Measurements from ENCODE around the gene CD70.

Gene CD70

DNA sequence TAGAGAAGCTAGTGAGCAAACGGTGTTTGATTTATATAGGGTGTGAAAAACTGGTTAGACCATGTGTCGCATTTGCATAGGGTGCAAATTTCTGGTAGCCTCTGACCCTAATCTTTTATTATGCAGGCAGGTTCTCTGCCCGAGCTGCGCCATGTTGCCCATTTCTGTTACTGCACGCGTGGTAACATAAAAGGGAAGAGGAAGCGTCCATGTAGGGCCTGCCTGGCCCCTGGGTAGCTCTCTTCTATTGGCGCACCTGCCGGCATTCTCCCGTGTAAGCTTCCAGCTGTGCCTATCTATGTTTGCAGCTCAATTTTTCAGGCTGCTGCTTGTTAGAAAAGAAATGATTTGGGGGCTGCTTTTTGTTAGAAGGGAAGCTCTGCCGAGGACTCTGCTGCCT is 14.0 kb upstream of the CD70 start:
- ChIA-PET CTCF (interaction anchor here (0.6 to 1.6 kb wide), 4 partner anchors 27 to 386 kb away, joined by 3 to 7 read pairs (median 5); no protein-coding TSS in a partner anchor), POLR2A (no interaction called here)
- Histone ChIP-seq H3K4me1 (ENCODE audit: control insufficient read depth, insufficient read depth, low read length) (no peaks in the 10 kb centered on the region), H3K27ac (ENCODE audit: extremely low read depth, low read depth, low read length) (no peak overlapping the region), H3K36me3 (ENCODE audit: control insufficient read depth in 2 of 2, insufficient read depth in 1 of 2, low read length in 2 of 2) (no peaks in the 10 kb centered on the region), H3K9me3 (ENCODE audit: control insufficient read depth, insufficient read depth, low read depth, low read length) (no peaks in the 10 kb centered on the region), H3K4me3 (ENCODE audit: low read depth, low read length) (no peak overlapping the region)
- TF ChIP-seq ZNF10 (tag by site-specific recombination; IDR thresholded peaks at IDR 0.05) (no peak), PRDM1 (tag by site-specific recombination; IDR thresholded peaks at IDR 0.05) (no peak), ZEB2 (tag by site-specific recombination; IDR thresholded peaks at IDR 0.05) (no peak), ZFP3 (tag by site-specific recombination; IDR thresholded peaks at IDR 0.05; ENCODE audit: low read depth) (no peak), SCRT2 (tag by site-specific recombination; IDR thresholded peaks at IDR 0.05) (no peak), BCL11A (tag by site-specific recombination; IDR thresholded peaks at IDR 0.05; ENCODE audit: low read depth) (no peak), ZNF571 (tag by site-specific recombination; IDR thresholded peaks at IDR 0.05) (no peak), ZNF76 (tag by site-specific recombination; IDR thresholded peaks at IDR 0.05; ENCODE audit: borderline replicate concordance, low read depth) (no peak)
- TF ChIP-seq, protein P1, sequence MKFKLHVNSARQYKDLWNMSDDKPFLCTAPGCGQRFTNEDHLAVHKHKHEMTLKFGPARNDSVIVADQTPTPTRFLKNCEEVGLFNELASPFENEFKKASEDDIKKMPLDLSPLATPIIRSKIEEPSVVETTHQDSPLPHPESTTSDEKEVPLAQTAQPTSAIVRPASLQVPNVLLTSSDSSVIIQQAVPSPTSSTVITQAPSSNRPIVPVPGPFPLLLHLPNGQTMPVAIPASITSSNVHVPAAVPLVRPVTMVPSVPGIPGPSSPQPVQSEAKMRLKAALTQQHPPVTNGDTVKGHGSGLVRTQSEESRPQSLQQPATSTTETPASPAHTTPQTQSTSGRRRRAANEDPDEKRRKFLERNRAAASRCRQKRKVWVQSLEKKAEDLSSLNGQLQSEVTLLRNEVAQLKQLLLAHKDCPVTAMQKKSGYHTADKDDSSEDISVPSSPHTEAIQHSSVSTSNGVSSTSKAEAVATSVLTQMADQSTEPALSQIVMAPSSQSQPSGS (tag by site-specific recombination; IDR thresholded peaks at IDR 0.05; ENCODE audit: low read depth): no peak

DNA sequence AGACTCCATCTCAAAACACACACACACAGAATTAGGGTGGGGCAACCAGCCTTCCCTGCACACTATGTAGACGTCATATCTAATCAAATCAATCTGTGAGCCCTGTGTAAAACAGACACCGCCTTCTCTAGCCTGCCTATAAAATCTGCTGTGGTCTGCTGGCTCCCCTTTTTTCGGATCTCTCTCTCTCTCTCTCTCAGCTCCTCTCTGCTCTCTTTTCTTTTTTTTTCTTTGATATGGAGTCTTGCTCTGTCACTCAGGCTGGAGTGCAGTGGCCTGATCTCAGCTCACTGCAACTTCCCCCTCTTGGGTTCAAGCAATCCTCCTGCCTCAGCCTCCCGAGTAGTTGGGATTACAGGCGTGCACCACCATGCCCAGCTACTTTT is 11.8 kb upstream of the CD70 start:
- H3K4me3 ChIP-seq (ENCODE audit: low read depth, low read length): no peak overlapping the region
- POLR2A ChIA-PET: interaction anchor here (0.7 kb wide), 1 partner anchor 1089 kb away, joined by 3 read pairs; no protein-coding TSS in a partner anchor
- H3K4me1 ChIP-seq (ENCODE audit: control insufficient read depth, insufficient read depth, low read length): no peaks in the 10 kb centered on the region
- TF ChIP-seq ZNF292 (tag by site-specific recombination; IDR thresholded peaks at IDR 0.05; ENCODE audit: borderline replicate concordance, low read depth): no peak
- TF ChIP-seq, protein P2, sequence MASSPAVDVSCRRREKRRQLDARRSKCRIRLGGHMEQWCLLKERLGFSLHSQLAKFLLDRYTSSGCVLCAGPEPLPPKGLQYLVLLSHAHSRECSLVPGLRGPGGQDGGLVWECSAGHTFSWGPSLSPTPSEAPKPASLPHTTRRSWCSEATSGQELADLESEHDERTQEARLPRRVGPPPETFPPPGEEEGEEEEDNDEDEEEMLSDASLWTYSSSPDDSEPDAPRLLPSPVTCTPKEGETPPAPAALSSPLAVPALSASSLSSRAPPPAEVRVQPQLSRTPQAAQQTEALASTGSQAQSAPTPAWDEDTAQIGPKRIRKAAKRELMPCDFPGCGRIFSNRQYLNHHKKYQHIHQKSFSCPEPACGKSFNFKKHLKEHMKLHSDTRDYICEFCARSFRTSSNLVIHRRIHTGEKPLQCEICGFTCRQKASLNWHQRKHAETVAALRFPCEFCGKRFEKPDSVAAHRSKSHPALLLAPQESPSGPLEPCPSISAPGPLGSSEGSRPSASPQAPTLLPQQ (tag by site-specific recombination; IDR thresholded peaks at IDR 0.05): no peak
- TF ChIP-seq ZNF280D (tag by site-specific recombination; IDR thresholded peaks at IDR 0.05): no peak
- TF ChIP-seq BCL11B (tag by site-specific recombination; IDR thresholded peaks at IDR 0.05; ENCODE audit: low read depth): no peak
- no peak for TF ChIP-seq SALL2 (tag by site-specific recombination; IDR thresholded peaks at IDR 0.05; ENCODE audit: borderline replicate concordance)
- no peak for TF ChIP-seq ZNF580 (tag by site-specific recombination; IDR thresholded peaks at IDR 0.05)
- TF ChIP-seq, protein P3, sequence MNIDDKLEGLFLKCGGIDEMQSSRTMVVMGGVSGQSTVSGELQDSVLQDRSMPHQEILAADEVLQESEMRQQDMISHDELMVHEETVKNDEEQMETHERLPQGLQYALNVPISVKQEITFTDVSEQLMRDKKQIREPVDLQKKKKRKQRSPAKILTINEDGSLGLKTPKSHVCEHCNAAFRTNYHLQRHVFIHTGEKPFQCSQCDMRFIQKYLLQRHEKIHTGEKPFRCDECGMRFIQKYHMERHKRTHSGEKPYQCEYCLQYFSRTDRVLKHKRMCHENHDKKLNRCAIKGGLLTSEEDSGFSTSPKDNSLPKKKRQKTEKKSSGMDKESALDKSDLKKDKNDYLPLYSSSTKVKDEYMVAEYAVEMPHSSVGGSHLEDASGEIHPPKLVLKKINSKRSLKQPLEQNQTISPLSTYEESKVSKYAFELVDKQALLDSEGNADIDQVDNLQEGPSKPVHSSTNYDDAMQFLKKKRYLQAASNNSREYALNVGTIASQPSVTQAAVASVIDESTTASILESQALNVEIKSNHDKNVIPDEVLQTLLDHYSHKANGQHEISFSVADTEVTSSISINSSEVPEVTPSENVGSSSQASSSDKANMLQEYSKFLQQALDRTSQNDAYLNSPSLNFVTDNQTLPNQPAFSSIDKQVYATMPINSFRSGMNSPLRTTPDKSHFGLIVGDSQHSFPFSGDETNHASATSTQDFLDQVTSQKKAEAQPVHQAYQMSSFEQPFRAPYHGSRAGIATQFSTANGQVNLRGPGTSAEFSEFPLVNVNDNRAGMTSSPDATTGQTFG (tag by site-specific recombination; IDR thresholded peaks at IDR 0.05; ENCODE audit: borderline replicate concordance): no peak
- TF ChIP-seq ZNF26 (tag by site-specific recombination; IDR thresholded peaks at IDR 0.05): no peak
- no peaks in the 10 kb centered on the region for H3K36me3 ChIP-seq (ENCODE audit: control insufficient read depth in 2 of 2, insufficient read depth in 1 of 2, low read length in 2 of 2)
- no peaks in the 10 kb centered on the region for H3K9me3 ChIP-seq (ENCODE audit: control insufficient read depth, insufficient read depth, low read depth, low read length)
- no peak overlapping the region for H3K27ac ChIP-seq (ENCODE audit: extremely low read depth, low read depth, low read length)
- CTCF ChIA-PET: no interaction called here
